Daoy (cell line): Measurements from ENCODE around the gene PGLYRP4. TPM values are rescaled to one million over a fixed set of nuclear protein-coding genes. Genes with fewer than 3 reads are reported as not detected.

Experiments used
- DNase-seq: peaks from one replicate; pipeline ENCODE4 v3.0.0-alpha.2; 2015; ENCODE audit warnings: low read depth
- total RNA-seq: library from RNA; depleted of rRNA; stranded (reverse); fragments of >200 nt; shearing (Covaris generic); gene quantifications from 2 replicates; pipeline ENCODE4 v1.2.3, GENCODE V29; 2014; rRNA removed

PGLYRP4 gene
- total RNA-seq, 1 experiment from 2014 or later, result not detected

DNA sequence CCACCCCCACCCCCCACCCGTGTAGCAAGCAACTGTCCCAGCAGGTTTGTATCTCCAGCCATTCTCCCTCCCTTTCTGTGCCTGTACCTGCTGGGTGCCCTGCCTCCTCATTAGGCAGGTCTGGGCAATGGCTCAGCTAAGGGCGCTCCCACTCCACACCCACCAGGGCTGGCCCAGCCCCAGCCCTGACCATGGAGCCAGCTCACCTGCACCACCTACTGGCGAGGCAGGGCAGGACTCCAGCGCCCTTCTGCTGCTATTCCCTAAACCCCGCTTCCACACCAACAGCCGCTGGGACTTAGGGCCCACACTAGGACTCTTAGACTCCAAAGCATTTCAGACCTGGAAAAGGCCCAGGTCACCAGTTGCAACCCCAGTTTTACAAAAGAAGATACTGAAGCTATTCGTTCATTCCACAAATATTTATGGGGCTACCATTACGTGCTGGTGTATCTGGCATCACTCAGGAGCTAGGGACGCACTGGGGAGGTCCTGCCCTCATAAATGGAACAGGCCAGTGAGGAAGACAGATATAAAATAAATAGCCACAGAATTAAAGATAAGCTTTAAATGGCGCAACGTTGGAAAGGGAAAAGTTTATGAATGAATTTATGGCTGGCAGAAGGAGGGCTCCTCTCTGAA, 59.9 kb downstream of the PGLYRP4 start:
- DNase-seq, result peak; percentile 60

Other genes starting within 250 kb of the PGLYRP4 start
- not detected in 2 replicates for gene SPRR2F, start 235.3 kb downstream of the PGLYRP4 start, total RNA-seq
- gene SPRR2G, start 198.0 kb downstream of the PGLYRP4 start, total RNA-seq, result not detected in 2 replicates
- not detected in 2 replicates for gene LELP1, start 145.4 kb downstream of the PGLYRP4 start, total RNA-seq
- gene PRR9, start 131.3 kb downstream of the PGLYRP4 start, total RNA-seq, result 0.11 TPM in 1 of 2 replicates, not detected in the other
- not detected in 2 replicates for gene LORICRIN, start 89.2 kb downstream of the PGLYRP4 start, total RNA-seq
- gene PGLYRP3, start 35.9 kb downstream of the PGLYRP4 start, total RNA-seq, result not detected in 2 replicates
- gene S100A9, start 9.0 kb upstream of the PGLYRP4 start, total RNA-seq, result not detected in 2 replicates
- gene S100A12, start 26.8 kb upstream of the PGLYRP4 start, total RNA-seq, result not detected in 2 replicates
- gene S100A8, start 42.2 kb upstream of the PGLYRP4 start, total RNA-seq, result not detected in 2 replicates
- gene S100A7A, start 67.7 kb upstream of the PGLYRP4 start, total RNA-seq, result not detected in 2 replicates
- not detected in 2 replicates for gene S100A7, start 111.8 kb upstream of the PGLYRP4 start, total RNA-seq
- gene S100A6, start 187.2 kb upstream of the PGLYRP4 start, total RNA-seq, result 428 and 491 TPM in 2 replicates
- 0.34 TPM in 1 of 2 replicates, not detected in the other for gene S100A5, start 192.1 kb upstream of the PGLYRP4 start, total RNA-seq
- 15.7 and 20.6 TPM in 2 replicates for gene S100A4, start 197.0 kb upstream of the PGLYRP4 start, total RNA-seq
- gene S100A3, start 200.4 kb upstream of the PGLYRP4 start, total RNA-seq, result 9.0 and 12.2 TPM in 2 replicates
- gene S100A2, start 217.0 kb upstream of the PGLYRP4 start, total RNA-seq, result 86.8 and 88.6 TPM in 2 replicates